Hair follicular keratinocyte (primary cell): Measurements from ENCODE around the gene EXT2. TPM values are rescaled to one million over a fixed set of nuclear protein-coding genes. Genes with fewer than 3 reads are reported as not detected.

ENCODE experiments used
- total RNA-seq: library from RNA; depleted of rRNA; stranded (reverse); fragments of >200 nt; gene quantifications from 2 replicates; pipeline ENCODE4 v1.2.3, GENCODE V29; 2015

The EXT2 gene
- 120 and 193 TPM in 2 replicates for total RNA-seq

DNA sequence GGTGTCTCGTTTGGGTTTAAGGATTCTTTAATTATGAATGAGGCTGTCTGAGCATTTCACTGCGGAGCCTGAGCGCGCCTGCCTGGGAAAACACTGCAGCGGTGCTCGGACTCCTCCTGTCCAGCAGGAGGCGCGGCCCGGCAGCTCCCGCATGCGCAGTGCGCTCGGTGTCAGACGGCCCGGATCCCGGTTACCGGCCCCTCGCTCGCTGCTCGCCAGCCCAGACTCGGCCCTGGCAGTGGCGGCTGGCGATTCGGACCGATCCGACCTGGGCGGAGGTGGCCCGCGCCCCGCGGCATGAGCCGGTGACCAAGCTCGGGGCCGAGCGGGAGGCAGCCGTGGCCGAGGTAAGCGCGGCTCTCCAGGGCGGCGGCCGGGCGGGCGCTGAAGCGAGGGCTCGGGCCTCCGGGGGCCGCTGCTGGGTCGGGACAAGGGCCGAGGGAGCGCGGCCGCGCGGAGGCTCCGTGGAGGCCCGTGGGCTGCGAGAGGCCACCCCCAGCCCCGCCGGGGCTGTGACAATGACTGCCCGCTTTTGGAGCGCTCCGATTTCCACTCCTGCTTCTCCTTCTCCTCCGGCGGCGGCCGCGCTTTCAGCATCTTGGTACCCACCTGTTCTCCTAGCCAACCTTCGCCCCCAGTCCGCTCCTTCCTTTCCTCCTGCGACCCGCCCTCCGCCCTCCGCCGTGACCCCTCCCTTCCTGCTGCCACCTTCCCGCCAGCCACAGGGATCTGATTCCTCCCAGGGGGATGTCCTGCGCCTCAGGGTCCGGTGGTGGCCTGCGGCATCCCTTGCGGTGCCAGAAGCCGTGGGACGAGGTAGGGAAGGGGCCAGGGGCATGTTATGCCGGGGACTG is at the start of gene EXT2:
Gene EXT2, plus strand, starts transcription at position 173 of the 854 bp plus-strand sequence. CDS start 12,035 bp downstream, outside the sequence.

DNA sequence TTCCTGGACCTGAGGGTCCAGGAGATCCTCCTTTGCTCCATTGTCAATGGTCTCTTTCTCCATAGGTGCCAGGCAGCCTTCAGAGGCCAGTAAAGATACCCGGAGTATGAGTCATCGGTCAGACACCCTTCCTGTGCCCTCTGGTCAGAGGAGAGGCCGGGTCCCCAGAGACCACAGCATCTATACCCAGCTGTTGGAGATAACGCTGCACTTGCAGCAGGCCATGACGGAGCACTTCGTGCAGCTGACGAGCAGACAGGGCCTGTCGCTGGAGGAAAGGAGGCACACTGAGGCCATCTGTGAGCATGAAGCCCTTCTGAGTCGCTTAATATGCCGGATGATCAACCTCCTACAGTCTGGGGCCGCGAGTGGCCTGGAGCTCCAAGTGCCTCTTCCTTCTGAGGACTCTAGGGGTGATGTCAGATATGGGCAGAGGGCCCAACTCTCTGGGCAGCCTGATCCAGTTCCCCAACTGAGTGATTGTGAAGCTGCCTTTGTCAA is 47.5 kb upstream of the EXT2 start, which contains the start of gene ACCSL:
Gene ACCSL, plus strand, starts transcription at position 51 of the 501 bp plus-strand sequence. Its CDS starts 56 bp downstream, at position 107.

DNA sequence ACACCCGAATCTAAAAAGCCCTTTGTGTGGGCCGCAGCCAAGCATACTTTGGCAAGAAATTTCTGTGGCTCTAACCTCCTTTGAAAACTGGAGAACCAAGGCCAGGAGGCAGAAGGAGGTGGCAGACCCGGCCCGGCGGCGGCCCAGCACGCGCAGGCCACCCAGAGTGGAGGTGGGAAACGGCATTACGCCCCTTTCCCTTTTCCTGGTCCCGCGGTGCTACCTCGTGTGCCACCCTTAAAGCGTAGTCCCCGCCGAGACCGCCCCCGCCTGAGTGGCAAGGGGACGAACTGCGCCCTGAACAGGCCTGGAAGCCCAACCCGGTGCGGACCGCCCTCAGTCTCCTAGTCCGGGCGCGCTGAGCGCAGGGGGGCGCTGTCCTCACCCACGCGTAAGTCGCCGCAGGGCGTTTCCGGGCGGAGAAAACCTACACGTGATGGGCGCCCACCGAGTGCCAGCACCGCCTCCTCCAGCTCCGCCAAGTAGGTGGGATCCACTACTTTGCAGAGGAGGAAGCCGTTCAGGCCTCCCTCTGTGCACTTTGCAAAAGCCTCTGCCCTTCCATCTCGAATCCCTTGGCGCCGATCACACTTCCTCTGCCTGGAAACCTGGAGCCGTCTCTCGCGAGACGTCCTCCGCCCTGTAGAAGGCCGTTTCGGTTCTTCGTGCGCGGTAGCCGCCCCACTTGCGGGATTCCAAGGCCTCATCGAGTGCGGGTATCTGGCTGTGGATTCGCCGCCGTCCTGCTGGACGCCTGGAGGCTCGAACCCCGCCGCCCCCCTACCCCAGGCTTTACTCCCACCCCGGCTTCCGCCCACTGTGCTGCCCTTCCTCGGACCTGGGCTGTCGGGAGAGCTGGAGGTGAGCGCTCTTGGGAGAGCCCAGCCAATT is 29.4 kb upstream of the EXT2 start, which contains the start of gene ACCS:
Gene ACCS, plus strand, starts transcription at position 430 of the 891 bp plus-strand sequence. CDS start 1,358 bp downstream, outside the sequence.

Other genes starting within 250 kb of the EXT2 start
- gene ALKBH3, start 214.8 kb upstream of the EXT2 start, total RNA-seq, result 36.0 and 45.8 TPM in 2 replicates
- gene C11orf96, start 153.0 kb upstream of the EXT2 start, total RNA-seq, result not detected in 2 replicates
- not detected in 2 replicates for gene ACCSL, start 47.7 kb upstream of the EXT2 start, total RNA-seq
- gene ACCS, start 29.4 kb upstream of the EXT2 start, total RNA-seq, result 0.65 and 1.6 TPM in 2 replicates
- gene ALX4, start 214.5 kb downstream of the EXT2 start, total RNA-seq, result not detected in 2 replicates